Skeletal muscle satellite cell (primary cell): Measurements from ENCODE around the gene CAPN10.
"Not testable (repeated sequence)": the region's sequence is repeated elsewhere in the genome, so short reads cannot be mapped to it uniquely, and the experiment has no call there.

Experiments used
- H3K27me3 ChIP-seq: 2 replicates; pipeline ENCODE4 v1.7.0; 2013; ENCODE audit warnings: low read length; ENCODE audit not compliant: control insufficient read depth, insufficient read depth
- H3K36me3 ChIP-seq: 2 replicates; pipeline ENCODE4 v1.7.0; 2013; ENCODE audit warnings: mild to moderate bottlenecking, control low read depth, low read length; ENCODE audit not compliant: insufficient read depth
- H3K4me1 ChIP-seq: 2 replicates; pipeline ENCODE4 v1.7.0; 2013; ENCODE audit warnings: low read length; ENCODE audit not compliant: control insufficient read depth, insufficient read depth
- H3K4me2 ChIP-seq: 2 replicates; pipeline ENCODE4 v1.7.0; 2013; ENCODE audit warnings: mild to moderate bottlenecking, low read length
- H3K4me3 ChIP-seq: 2 replicates; pipeline ENCODE4 v1.7.0; 2013; ENCODE audit warnings: low read length
- H3K9ac ChIP-seq: 2 replicates; pipeline ENCODE4 v1.7.0; 2013; ENCODE audit warnings: mild to moderate bottlenecking, low read depth, low read length, moderate library complexity
- H3K9me3 ChIP-seq: replicated peaks from 2 replicates; pipeline ENCODE4 v1.7.0; 2013; ENCODE audit warnings: mild to moderate bottlenecking, control low read depth, low read length

CAPN10 gene

GRCh38 chr2:240615820-240616547, 29.4 kb downstream of the CAPN10 start:
- H3K4me2 ChIP-seq: no peak overlapping the region
- no peak overlapping the region for H3K9ac ChIP-seq
- no peaks in the 10 kb centered on the region for H3K4me1 ChIP-seq
- H3K9me3 ChIP-seq: no peaks in the 10 kb centered on the region
- H3K27me3 ChIP-seq: no peaks in the 10 kb centered on the region
- H3K36me3 ChIP-seq: no peaks in the 10 kb centered on the region
- no peak overlapping the region for H3K4me3 ChIP-seq

GRCh38 chr2:240616860-240617666, 30.5 kb downstream of the CAPN10 start:
- H3K4me2 ChIP-seq, H3K27me3 ChIP-seq, H3K9me3 ChIP-seq, H3K4me1 ChIP-seq, H3K36me3 ChIP-seq, H3K4me3 ChIP-seq, H3K9ac ChIP-seq: not testable (repeated sequence)

DNA sequence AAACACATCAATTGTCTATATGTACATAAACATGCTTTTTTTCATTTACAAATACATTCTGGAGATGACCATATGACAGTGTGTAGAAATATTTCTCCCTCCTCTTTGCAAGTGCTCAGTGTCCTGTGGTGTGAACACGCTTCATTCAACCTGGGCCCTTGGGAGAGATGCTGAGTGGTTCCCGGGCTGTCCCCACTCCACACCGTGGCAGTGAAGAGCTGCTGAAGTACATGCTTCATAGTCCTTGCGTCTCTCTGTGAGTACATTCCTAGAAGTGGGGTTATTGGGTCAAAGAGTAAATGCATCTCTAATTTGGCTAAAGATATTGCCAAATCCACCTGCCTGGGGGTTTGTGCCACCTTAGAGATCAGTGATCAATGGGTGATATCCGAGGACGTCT, 32.2 kb downstream of the CAPN10 start:
- no peaks in the 10 kb centered on the region for H3K4me1 ChIP-seq
- H3K9ac ChIP-seq: no peak overlapping the region
- no peaks in the 10 kb centered on the region for H3K9me3 ChIP-seq
- H3K36me3 ChIP-seq: no peaks in the 10 kb centered on the region
- no peaks in the 10 kb centered on the region for H3K27me3 ChIP-seq
- no peak overlapping the region for H3K4me2 ChIP-seq
- no peak overlapping the region for H3K4me3 ChIP-seq

DNA sequence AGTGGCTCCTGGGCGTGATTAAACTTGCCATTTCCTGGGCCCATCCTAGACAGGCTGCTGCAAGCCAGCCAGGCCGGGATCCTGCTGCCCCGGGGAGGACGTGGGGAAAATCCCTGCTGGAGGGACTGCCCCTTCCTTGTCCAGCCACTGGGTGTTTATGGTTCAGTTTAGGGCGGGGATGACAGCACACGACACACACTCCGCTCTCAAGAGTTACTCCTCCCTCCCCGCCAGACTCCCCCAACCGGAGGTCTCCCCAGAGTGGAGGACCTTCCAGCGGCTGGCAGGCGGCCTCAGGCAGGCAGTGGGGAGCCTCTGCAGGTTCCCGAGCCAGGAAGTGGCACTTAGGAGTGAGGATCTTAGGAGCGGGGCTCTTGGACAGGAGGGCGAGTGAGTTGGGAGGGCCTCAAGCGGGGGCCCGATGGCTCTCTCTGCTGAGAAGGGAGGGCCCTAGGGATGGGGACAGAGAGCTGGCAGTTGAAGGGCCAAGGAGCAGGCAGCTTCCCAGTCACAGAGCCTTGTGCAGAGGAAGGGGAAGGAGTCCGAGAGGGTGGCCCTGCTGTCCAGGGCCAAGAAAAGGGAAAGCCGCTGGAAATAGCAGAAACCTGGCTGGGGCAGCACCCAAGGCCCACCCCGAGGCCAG, 33.1 kb downstream of the CAPN10 start:
- no peaks in the 10 kb centered on the region for H3K27me3 ChIP-seq
- no peak overlapping the region for H3K9ac ChIP-seq
- H3K9me3 ChIP-seq: no peaks in the 10 kb centered on the region
- H3K4me1 ChIP-seq: peaks cover under 1% of the 10 kb centered on the region
- no peak overlapping the region for H3K4me3 ChIP-seq
- H3K36me3 ChIP-seq: no peaks in the 10 kb centered on the region
- no peak overlapping the region for H3K4me2 ChIP-seq

DNA sequence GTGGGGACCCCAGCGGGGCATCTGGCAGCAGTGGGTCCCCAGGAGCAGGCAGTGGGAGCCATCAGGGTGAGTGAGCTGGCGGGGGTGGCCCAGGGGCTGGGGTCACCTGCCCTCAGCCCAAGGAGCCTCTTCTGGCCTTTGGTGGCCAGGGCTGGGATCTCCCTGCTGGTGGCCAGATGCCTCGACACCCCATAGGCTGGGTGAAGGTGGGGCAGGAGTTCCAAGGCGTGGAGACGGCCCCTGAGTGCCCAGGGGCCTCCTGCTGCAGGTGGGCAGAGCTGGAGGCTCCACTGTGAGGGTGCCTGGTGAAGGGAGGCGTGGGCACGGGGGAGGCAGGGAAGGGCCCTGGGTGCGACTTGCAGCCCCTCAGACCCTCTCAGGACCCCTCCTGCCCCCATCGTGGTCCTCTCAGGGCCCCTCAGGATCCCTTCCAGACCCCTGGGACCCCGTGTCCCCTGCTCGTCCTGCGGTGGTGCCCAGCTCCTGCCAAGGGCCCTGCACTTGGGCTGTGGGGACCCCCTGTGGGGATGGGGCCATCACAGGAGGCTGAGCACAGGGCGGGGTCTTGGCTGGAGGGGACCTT, 33.7 kb downstream of the CAPN10 start:
- no peak overlapping the region for H3K9ac ChIP-seq
- H3K36me3 ChIP-seq: no peaks in the 10 kb centered on the region
- no peak overlapping the region for H3K4me3 ChIP-seq
- no peaks in the 10 kb centered on the region for H3K9me3 ChIP-seq
- peaks cover 6% of the 10 kb centered on the region for H3K4me1 ChIP-seq
- no peak overlapping the region for H3K4me2 ChIP-seq
- H3K27me3 ChIP-seq: no peaks in the 10 kb centered on the region

GRCh38 chr2:240620859-240621258, 34.3 kb downstream of the CAPN10 start:
- no peak overlapping the region for H3K4me2 ChIP-seq
- no peak overlapping the region for H3K4me3 ChIP-seq
- H3K9me3 ChIP-seq: no peaks in the 10 kb centered on the region
- peaks cover 10% of the 10 kb centered on the region for H3K4me1 ChIP-seq
- H3K27me3 ChIP-seq: no peaks in the 10 kb centered on the region
- H3K36me3 ChIP-seq: no peaks in the 10 kb centered on the region
- H3K9ac ChIP-seq: no peak overlapping the region

GRCh38 chr2:240622060-240622411, 35.5 kb downstream of the CAPN10 start:
- H3K9me3 ChIP-seq: no peaks in the 10 kb centered on the region
- no peaks in the 10 kb centered on the region for H3K36me3 ChIP-seq
- no peak overlapping the region for H3K9ac ChIP-seq
- H3K4me3 ChIP-seq: no peak overlapping the region
- no peaks in the 10 kb centered on the region for H3K27me3 ChIP-seq
- H3K4me1 ChIP-seq: peaks cover 10% of the 10 kb centered on the region
- H3K4me2 ChIP-seq: no peak overlapping the region

- Histone ChIP-seq H3K4me3 (no peak overlapping the region), H3K4me1 (peaks cover 10% of the 10 kb centered on the region), H3K9me3 (no peaks in the 10 kb centered on the region), H3K4me2 (no peak overlapping the region), H3K27me3 (no peaks in the 10 kb centered on the region), H3K9ac (no peak overlapping the region), H3K36me3 (no peaks in the 10 kb centered on the region)
Measured at GRCh38 chr2:240622531-240623235, 36.1 kb downstream of the CAPN10 start.

- Histone ChIP-seq H3K27me3 (peaks cover 4% of the 10 kb centered on the region), H3K9me3 (no peaks in the 10 kb centered on the region), H3K9ac (no peak overlapping the region), H3K4me3 (no peak overlapping the region), H3K36me3 (no peaks in the 10 kb centered on the region), H3K4me1 (peaks cover 10% of the 10 kb centered on the region), H3K4me2 (no peak overlapping the region)
Measured at GRCh38 chr2:240623531-240624010, 37.0 kb downstream of the CAPN10 start.

GRCh38 chr2:240624011-240624949, 37.7 kb downstream of the CAPN10 start:
- H3K9me3 ChIP-seq: no peaks in the 10 kb centered on the region
- H3K4me1 ChIP-seq: peaks cover 10% of the 10 kb centered on the region
- H3K9ac ChIP-seq: no peak overlapping the region
- no peak overlapping the region for H3K4me2 ChIP-seq
- no peak overlapping the region for H3K4me3 ChIP-seq
- H3K36me3 ChIP-seq: no peaks in the 10 kb centered on the region
- peaks cover 9% of the 10 kb centered on the region for H3K27me3 ChIP-seq
